ENCODE measurements around the gene PTPRN2.
"Not testable (repeated sequence)": the region's sequence is repeated elsewhere in the genome, so short reads cannot be mapped to it uniquely, and the experiment has no call there.

DNA sequence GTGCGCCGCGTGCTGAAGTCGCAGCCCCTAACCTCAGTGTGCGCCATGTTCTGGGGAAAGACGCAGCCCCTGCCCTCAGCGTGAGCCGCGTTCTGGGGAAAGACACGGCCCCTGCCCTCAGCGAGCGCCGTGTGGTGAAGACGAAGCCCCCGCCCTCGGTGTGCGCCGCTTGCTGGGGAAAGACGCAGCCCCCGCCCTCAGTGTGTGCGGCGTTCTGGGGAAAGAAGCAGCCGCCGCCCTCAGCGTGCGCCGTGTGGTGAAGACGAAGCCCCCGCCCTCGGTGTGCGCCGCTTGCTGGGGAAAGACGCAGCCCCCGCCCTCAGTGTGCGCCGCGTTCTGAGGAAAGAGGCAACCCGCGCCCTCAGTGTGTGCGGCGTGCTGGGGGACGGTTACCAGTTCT lies 383.7 kb downstream of the PTPRN2 start:
- TF ChIP-seq, protein P1, sequence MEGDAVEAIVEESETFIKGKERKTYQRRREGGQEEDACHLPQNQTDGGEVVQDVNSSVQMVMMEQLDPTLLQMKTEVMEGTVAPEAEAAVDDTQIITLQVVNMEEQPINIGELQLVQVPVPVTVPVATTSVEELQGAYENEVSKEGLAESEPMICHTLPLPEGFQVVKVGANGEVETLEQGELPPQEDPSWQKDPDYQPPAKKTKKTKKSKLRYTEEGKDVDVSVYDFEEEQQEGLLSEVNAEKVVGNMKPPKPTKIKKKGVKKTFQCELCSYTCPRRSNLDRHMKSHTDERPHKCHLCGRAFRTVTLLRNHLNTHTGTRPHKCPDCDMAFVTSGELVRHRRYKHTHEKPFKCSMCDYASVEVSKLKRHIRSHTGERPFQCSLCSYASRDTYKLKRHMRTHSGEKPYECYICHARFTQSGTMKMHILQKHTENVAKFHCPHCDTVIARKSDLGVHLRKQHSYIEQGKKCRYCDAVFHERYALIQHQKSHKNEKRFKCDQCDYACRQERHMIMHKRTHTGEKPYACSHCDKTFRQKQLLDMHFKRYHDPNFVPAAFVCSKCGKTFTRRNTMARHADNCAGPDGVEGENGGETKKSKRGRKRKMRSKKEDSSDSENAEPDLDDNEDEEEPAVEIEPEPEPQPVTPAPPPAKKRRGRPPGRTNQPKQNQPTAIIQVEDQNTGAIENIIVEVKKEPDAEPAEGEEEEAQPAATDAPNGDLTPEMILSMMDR (IDR thresholded peaks at IDR 0.05), result not testable (repeated sequence)
- TF ChIP-seq POLR2AphosphoS5 (IDR thresholded peaks at IDR 0.05), result not testable (repeated sequence)
